GM21423 (cell line): ENCODE data around the gene POLA2.
"Not testable (repeated sequence)": the region's sequence is repeated elsewhere in the genome, so short reads cannot be mapped to it uniquely, and the experiment has no call there.

ENCODE experiments used
- ATAC-seq: cut with Tn5 transposase; IDR thresholded peaks from one replicate; pipeline ENCODE4 v1.9.1; 2021; ENCODE audit warnings: mild to moderate bottlenecking, moderate library complexity; ENCODE audit not compliant: unreplicated experiment

Gene POLA2

GRCh38 chr11:65241134-65241533, 20.6 kb upstream of the POLA2 start:
- ATAC-seq = no peak

GRCh38 chr11:65241692-65242091, 20.1 kb upstream of the POLA2 start:
- ATAC-seq = no peak

- ATAC-seq = no peak
Measured at GRCh38 chr11:65242389-65242788, 19.4 kb upstream of the POLA2 start.

- no peak for ATAC-seq
Measured at GRCh38 chr11:65243797-65244196, 18.0 kb upstream of the POLA2 start.

- not testable (repeated sequence) for ATAC-seq
Measured at GRCh38 chr11:65245046-65245445, 16.7 kb upstream of the POLA2 start.

GRCh38 chr11:65246506-65246905, 15.3 kb upstream of the POLA2 start:
- no peak for ATAC-seq

- not testable (repeated sequence) for ATAC-seq
Measured at GRCh38 chr11:65248184-65248710, 13.5 kb upstream of the POLA2 start.

GRCh38 chr11:65251476-65251875, 10.3 kb upstream of the POLA2 start:
- no peak for ATAC-seq

GRCh38 chr11:65254724-65255123, 7.0 kb upstream of the POLA2 start:
- ATAC-seq = no peak

GRCh38 chr11:65258988-65259387, 2.8 kb upstream of the POLA2 start:
- ATAC-seq = no peak

GRCh38 chr11:65260302-65260701, 1.5 kb upstream of the POLA2 start:
- ATAC-seq = no peak

GRCh38 chr11:65260756-65261590, 789 bp upstream of the POLA2 start:
- peak; percentile 14 for ATAC-seq

GRCh38 chr11:65262381-65262680, 569 bp downstream of the POLA2 start:
- ATAC-seq = no peak

GRCh38 chr11:65262776-65263175, 1.0 kb downstream of the POLA2 start:
- no peak for ATAC-seq

- not testable (repeated sequence) for ATAC-seq
Measured at GRCh38 chr11:65264747-65265146, 3.0 kb downstream of the POLA2 start.

GRCh38 chr11:65266210-65266609, 4.4 kb downstream of the POLA2 start:
- ATAC-seq = no peak

GRCh38 chr11:65274735-65275682, 13.2 kb downstream of the POLA2 start:
- no peak for ATAC-seq

- no peak for ATAC-seq
Measured at GRCh38 chr11:65275906-65276305, 14.1 kb downstream of the POLA2 start.

GRCh38 chr11:65277631-65278277, 16.0 kb downstream of the POLA2 start:
- ATAC-seq = no peak

- no peak for ATAC-seq
Measured at GRCh38 chr11:65278356-65278755, 16.6 kb downstream of the POLA2 start.

GRCh38 chr11:65279279-65279678, 17.5 kb downstream of the POLA2 start:
- ATAC-seq = no peak
